Right lobe of liver (tissue), 6 donors: ENCODE measurements around the gene SEMA4D. TPM values are rescaled to one million over a fixed set of nuclear protein-coding genes. Genes with fewer than 3 reads are reported as not detected.
A peak's percentile ranks its signal among the peaks of the same experiment; 100 is the strongest.

ENCODE experiments used
- ATAC-seq, 4 donors: fragments of 200-7000 bp; cut with Tn5 transposase; one replicate each; pipeline ENCODE4 v1.9.1; 2020; ENCODE audit warnings: mild to moderate bottlenecking in 4 of 4, moderate library complexity in 4 of 4
- DNase-seq, 3 donors: peaks; one replicate each; pipeline ENCODE4 v3.0.0-alpha.2; 2020
- H3K27ac ChIP-seq, 3 donors: fragments of 200-600 bp; one replicate each; pipeline ENCODE4 v1.8.0; 2022
- H3K27me3 ChIP-seq, 2 donors: fragments of 200-600 bp; one replicate each; pipeline ENCODE4 v1.8.0; 2022
- H3K36me3 ChIP-seq, 4 donors: fragments of 200-600 bp; sonication (generic) in 1 of 4; one replicate each; pipeline versions ENCODE4 v1.5.1 to v1.8.0; 2017 to 2022; ENCODE audit warnings: control low read depth in 1 of 4
- H3K4me1 ChIP-seq, 4 donors: fragments of 200-600 bp; sonication (generic) in 1 of 4; one replicate each; pipeline versions ENCODE4 v1.5.1 to v1.8.0; 2017 to 2022; ENCODE audit warnings: control low read depth in 1 of 4
- H3K4me3 ChIP-seq, 3 donors: fragments of 200-600 bp; one replicate each; pipeline ENCODE4 v1.8.0; 2022
- H3K9me3 ChIP-seq, 4 donors: fragments of 200-600 bp; sonication (generic) in 1 of 4; one replicate each; pipeline versions ENCODE4 v1.5.1 to v1.8.0; 2017 to 2022; ENCODE audit warnings: control low read depth in 1 of 4
- CTCF ChIP-seq, 4 donors: fragments of 200-600 bp in 3 of 4; fragments of 450-650 bp in 1 of 4; IDR thresholded peaks; one replicate each; pipeline versions ENCODE4 v1.5.1 to v1.8.0; 2016 to 2022; ENCODE audit warnings: antibody characterized with exemption in 4 of 4, mild to moderate bottlenecking in 2 of 4
- POLR2A ChIP-seq: fragments of 450-650 bp; IDR thresholded peaks from one replicate; pipeline ENCODE4 v1.6.1; 2017; ENCODE audit warnings: antibody characterized with exemption, mild to moderate bottlenecking
- WGBS: methylation state at CpG from one replicate; pipeline ENCODE4 v1.1.6; 2018; ENCODE audit warnings: low coverage, low lambda C conversion rate; ENCODE audit not compliant: insufficient coverage; ENCODE audit errors: missing lambda C conversion rate; 5-methylcytosine and 5-hydroxymethylcytosine counted together
- intact Hi-C, 2 donors: fragments of 100-400 bp; cut with DNase I; formaldehyde crosslinking; loops; one replicate each; pipeline versions ENCODE4 v1.11.2 to v1.14.1; 2022
- total RNA-seq, 6 experiments: library from RNA; depleted of rRNA in 2 of 6; stranded (reverse); fragments of >200 nt in 2 of 6; fragmentation: NEBNext Ultra II Directional in 3 of 6; extraction: Animal tissue kit (Norgen Biotek cat#: 25700) in 3 of 6; gene quantifications; one replicate each; pipeline versions ENCODE4 v1.1.0 to v1.2.4, GENCODE V29; 2016 to 2023
- donor health status: DM: no; HTN: yes; CAD: no.
- donor health status: DM: no; HTN: no; CAD: no.
- donor health status: DM: no; HTN: no; CAD: no.
- donor health status: DM: no; HTN: yes; CAD: no.
- donor health status: DM: no; HTN: yes; CAD: no.

SEMA4D gene
- total RNA-seq, 6 experiments from 2014 or later, result 2.0 to 7.5 (median 3.5) TPM

GRCh38 chr9:89436963-89437625, 60.8 kb downstream of the SEMA4D start:
- Histone ChIP-seq H3K27ac (no peak overlapping the region), H3K9me3 (no peaks in the 10 kb centered on the region), H3K4me1 (no peaks in the 10 kb centered on the region), H3K4me3 (no peak overlapping the region), H3K36me3 (no peaks in the 10 kb centered on the region), H3K27me3 (no peaks in the 10 kb centered on the region)
- intact Hi-C loops, result no loop called here
- TF ChIP-seq POLR2A (no peak), CTCF (IDR thresholded peaks at IDR 0.05) (no peak)
- peak; percentile 64 to 83 (median 68) for ATAC-seq
- DNase-seq, result peak in 1 of 3 donors; percentile 43
- WGBS, result 81% methylated on average over 3 of the region's 17 CpGs

- H3K27ac ChIP-seq, result no peak overlapping the region
- TF ChIP-seq POLR2A (no peak), CTCF (IDR thresholded peaks at IDR 0.05) (no peak)
- H3K27me3 ChIP-seq, result no peaks in the 10 kb centered on the region
- H3K4me3 ChIP-seq, result no peak overlapping the region
- WGBS, result 40% methylated on average over 1 of the region's 13 CpGs
- H3K9me3 ChIP-seq, result no peaks in the 10 kb centered on the region
- intact Hi-C loops, result no loop called here
- H3K36me3 ChIP-seq, result no peaks in the 10 kb centered on the region
- DNase-seq (no peak), ATAC-seq (no peak)
- H3K4me1 ChIP-seq, result no peaks in the 10 kb centered on the region
These were observed 61.6 kb downstream of the SEMA4D start for GRCh38 chr9:89436326-89436725.

DNA sequence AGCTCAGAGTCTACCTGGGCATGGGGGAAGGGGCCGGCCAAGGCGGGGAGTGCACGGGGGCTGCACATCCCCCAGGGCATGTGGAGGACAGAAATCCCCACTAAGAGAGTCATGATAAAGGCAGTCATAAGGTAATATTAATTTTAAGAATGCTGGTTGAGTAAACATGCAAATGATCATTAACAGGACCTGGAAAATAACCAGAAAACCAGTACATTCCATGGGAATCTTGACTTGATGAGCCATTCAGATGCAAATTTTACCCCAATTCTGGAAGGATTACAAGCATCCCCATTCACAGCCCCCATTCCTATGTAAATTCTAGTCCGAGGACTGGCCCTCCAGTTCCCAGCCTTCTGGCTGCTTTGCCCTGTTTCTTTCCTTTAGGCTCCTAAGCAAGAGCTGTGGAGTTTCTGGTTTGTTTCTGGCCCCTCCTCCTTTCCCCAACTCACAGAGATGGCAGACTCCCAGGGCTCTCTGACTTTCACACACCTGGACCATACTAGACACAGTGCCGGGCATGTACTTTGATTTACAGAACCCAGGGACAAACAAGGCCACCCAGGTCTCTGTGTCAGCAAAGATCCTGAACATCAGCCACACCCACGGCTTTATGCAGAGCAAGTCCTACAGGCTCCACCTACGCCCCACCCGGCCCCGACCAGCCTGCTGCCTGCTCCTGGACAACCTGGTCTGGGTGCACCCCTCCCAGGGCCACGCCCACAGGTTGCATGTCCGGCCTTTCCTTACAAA, 62.7 kb downstream of the SEMA4D start:
- Histone ChIP-seq H3K4me1 (no peaks in the 10 kb centered on the region), H3K4me3 (no peak overlapping the region), H3K27me3 (no peaks in the 10 kb centered on the region), H3K27ac (no peak overlapping the region), H3K36me3 (no peaks in the 10 kb centered on the region), H3K9me3 (no peaks in the 10 kb centered on the region)
- no peak for DNase-seq
- intact Hi-C loops, result no loop called here
- ATAC-seq, result no peak
- 71% methylated on average over 6 of the region's 11 CpGs for whole genome bisulfite sequencing
- TF ChIP-seq CTCF (IDR thresholded peaks at IDR 0.05) (no peak), POLR2A (no peak)

- no peaks in the 10 kb centered on the region for H3K4me1 ChIP-seq
- DNase-seq (no peak), ATAC-seq (no peak)
These were observed 63.3 kb downstream of the SEMA4D start for GRCh38 chr9:89434636-89435035.

More at GRCh38 chr9:89434636-89435035, 63.3 kb downstream of the SEMA4D start:
- Histone ChIP-seq H3K27ac (no peak overlapping the region), H3K9me3 (no peaks in the 10 kb centered on the region), H3K4me3 (no peak overlapping the region), H3K27me3 (no peaks in the 10 kb centered on the region), H3K36me3 (no peaks in the 10 kb centered on the region)
- TF ChIP-seq CTCF (IDR thresholded peaks at IDR 0.05), result no peak
- TF ChIP-seq POLR2A, result no peak
- intact Hi-C loops, result no loop called here
